Measurements from ENCODE around the gene GNB2.

GNB2 gene

GRCh38 chr7:100720671-100721504 lies 47.3 kb downstream of the GNB2 start:
- Histone ChIP-seq H3K4me1 (ENCODE audit: control insufficient read depth, low read length) (peaks cover 6% of the 10 kb centered on the region), H3K9me2 (replicated peaks; ENCODE audit: control insufficient read depth, low read length) (no peaks in the 10 kb centered on the region), H4K20me1 (ENCODE audit: control insufficient read depth, insufficient read depth, low read depth, low read length) (no peaks in the 10 kb centered on the region), H3K9me3 (ENCODE audit: control insufficient read depth, insufficient read depth, low read length) (peaks cover 3% of the 10 kb centered on the region; the same call in 1 of the 2 replicates), H3K27me3 (ENCODE audit: control insufficient read depth, low read length) (peaks cover 48% of the 10 kb centered on the region), H3K4me3 (ENCODE audit: low read length) (no peak overlapping the region), H3F3A (ENCODE audit: control insufficient read depth, insufficient read depth) (no peaks in the 10 kb centered on the region), H3K4me2 (ENCODE audit: low read length) (no peak overlapping the region), H3K27ac (ENCODE audit: low read depth, low read length) (no peak overlapping the region), H3K36me3 (ENCODE audit: control insufficient read depth, low read length) (no peaks in the 10 kb centered on the region), H3K79me2 (ENCODE audit: control insufficient read depth, low read length) (no peaks in the 10 kb centered on the region)
- TF ChIP-seq EZH2phosphoT487 (IDR thresholded peaks at IDR 0.05; ENCODE audit: borderline replicate concordance, low read length), result no peak
- no peak for TF ChIP-seq CTCF (IDR thresholded peaks at IDR 0.05; ENCODE audit: low read depth, low read length, poor library complexity, severe bottlenecking)

- no peak overlapping the region for H3K27ac ChIP-seq (ENCODE audit: low read depth, low read length)
- peaks cover 3% of the 10 kb centered on the region; the same call in 1 of the 2 replicates for H3K9me3 ChIP-seq (ENCODE audit: control insufficient read depth, insufficient read depth, low read length)
- H3K27me3 ChIP-seq (ENCODE audit: control insufficient read depth, low read length), result peaks cover 50% of the 10 kb centered on the region
- H3K4me2 ChIP-seq (ENCODE audit: low read length), result no peak overlapping the region
- H3K79me2 ChIP-seq (ENCODE audit: control insufficient read depth, low read length), result no peaks in the 10 kb centered on the region
- no peaks in the 10 kb centered on the region for H3K36me3 ChIP-seq (ENCODE audit: control insufficient read depth, low read length)
- no peak overlapping the region for H3K4me3 ChIP-seq (ENCODE audit: low read length)
- no peaks in the 10 kb centered on the region for H3K9me2 ChIP-seq (replicated peaks; ENCODE audit: control insufficient read depth, low read length)
- H3F3A ChIP-seq (ENCODE audit: control insufficient read depth, insufficient read depth), result no peaks in the 10 kb centered on the region
- TF ChIP-seq CTCF (IDR thresholded peaks at IDR 0.05; ENCODE audit: low read depth, low read length, poor library complexity, severe bottlenecking) (no peak), EZH2phosphoT487 (IDR thresholded peaks at IDR 0.05; ENCODE audit: borderline replicate concordance, low read length) (no peak)
- no peaks in the 10 kb centered on the region for H4K20me1 ChIP-seq (ENCODE audit: control insufficient read depth, insufficient read depth, low read depth, low read length)
- peaks cover 6% of the 10 kb centered on the region for H3K4me1 ChIP-seq (ENCODE audit: control insufficient read depth, low read length)
These were observed 47.9 kb downstream of the GNB2 start for GRCh38 chr7:100721505-100721812.

- Histone ChIP-seq H3K36me3 (ENCODE audit: control insufficient read depth, low read length) (no peaks in the 10 kb centered on the region), H3K4me2 (ENCODE audit: low read length) (no peak overlapping the region), H3K9me2 (replicated peaks; ENCODE audit: control insufficient read depth, low read length) (no peaks in the 10 kb centered on the region), H3F3A (ENCODE audit: control insufficient read depth, insufficient read depth) (no peaks in the 10 kb centered on the region), H3K9me3 (ENCODE audit: control insufficient read depth, insufficient read depth, low read length) (peaks cover 3% of the 10 kb centered on the region; the same call in 1 of the 2 replicates), H3K4me1 (ENCODE audit: control insufficient read depth, low read length) (peaks cover 6% of the 10 kb centered on the region), H3K27me3 (ENCODE audit: control insufficient read depth, low read length) (peaks cover 58% of the 10 kb centered on the region), H3K27ac (ENCODE audit: low read depth, low read length) (no peak overlapping the region), H3K4me3 (ENCODE audit: low read length) (no peak overlapping the region), H3K79me2 (ENCODE audit: control insufficient read depth, low read length) (no peaks in the 10 kb centered on the region), H4K20me1 (ENCODE audit: control insufficient read depth, insufficient read depth, low read depth, low read length) (no peaks in the 10 kb centered on the region)
- TF ChIP-seq EZH2phosphoT487 (IDR thresholded peaks at IDR 0.05; ENCODE audit: borderline replicate concordance, low read length), result no peak
These were observed 49.1 kb downstream of the GNB2 start for GRCh38 chr7:100722480-100723212.
